GM19463 (cell line): ENCODE data around the gene GLOD5.

Source experiments
- ATAC-seq: cut with Tn5 transposase; IDR thresholded peaks from one replicate; pipeline ENCODE4 v1.9.1; 2021; ENCODE audit warnings: mild to moderate bottlenecking, moderate library complexity; ENCODE audit not compliant: unreplicated experiment

The GLOD5 gene

DNA sequence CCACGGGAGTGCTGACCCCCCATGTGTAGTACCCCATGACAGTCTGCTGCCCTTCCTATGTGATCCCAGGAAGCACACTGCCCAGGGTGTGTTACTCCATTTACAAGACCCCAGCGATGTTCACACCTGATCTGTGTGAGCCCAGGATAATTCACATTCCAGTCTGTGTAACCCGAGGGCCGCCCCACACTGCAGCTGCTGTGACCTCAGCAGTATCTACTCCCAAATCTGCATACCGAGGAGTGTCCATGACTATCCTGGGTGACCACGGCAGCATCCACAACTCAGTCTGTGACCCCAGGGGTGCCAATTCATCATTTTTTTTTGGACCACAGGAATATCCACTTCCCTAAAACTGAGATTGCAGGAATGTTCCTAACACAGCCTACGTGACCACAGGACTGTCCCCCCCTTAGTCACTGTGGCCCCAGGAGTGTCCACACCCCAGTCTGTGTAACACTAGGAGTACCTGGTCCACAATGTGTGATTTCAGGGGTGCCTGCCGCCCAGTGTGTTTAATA is 7.8 kb upstream of the GLOD5 start:
- ATAC-seq, result no peak

DNA sequence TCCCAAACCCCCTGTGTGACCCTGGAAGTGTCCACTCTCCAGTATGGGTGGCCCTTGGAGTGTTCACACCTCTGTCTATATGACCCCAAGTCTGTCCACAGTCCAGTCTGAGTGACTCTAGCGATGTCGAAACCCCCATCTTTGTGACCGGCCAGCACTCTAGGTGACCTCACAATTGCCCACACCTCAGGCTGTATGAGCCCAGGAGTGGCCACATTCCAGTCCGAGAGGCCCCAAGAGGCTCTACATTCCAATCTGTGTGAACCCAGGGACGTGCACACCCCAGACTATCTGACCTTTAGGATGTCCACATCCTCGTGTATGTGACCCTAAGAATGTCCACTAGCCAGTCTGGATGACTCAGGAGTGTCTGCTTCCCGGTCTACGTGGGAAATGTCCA is 7.3 kb upstream of the GLOD5 start:
- no peak for ATAC-seq

DNA sequence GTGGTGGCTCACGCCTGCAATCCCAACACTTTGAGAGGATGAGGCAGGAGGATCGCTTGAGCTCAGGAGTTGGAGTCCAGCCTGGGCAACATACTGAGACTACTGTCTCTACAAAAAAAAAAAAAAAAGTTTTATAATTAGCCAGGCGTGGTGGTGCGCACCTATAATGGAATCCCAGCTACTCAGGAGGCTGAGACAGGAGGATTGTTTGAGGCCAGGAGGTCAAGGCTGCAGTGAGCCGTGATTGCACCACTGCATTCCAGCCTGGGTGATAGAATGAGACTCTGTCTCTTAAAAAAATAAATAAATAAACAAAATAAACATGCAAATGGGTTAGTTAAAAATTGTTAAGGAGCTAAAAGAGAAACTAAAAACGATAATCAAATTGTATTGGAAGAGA is 7.7 kb downstream of the GLOD5 start:
- no peak for ATAC-seq

DNA sequence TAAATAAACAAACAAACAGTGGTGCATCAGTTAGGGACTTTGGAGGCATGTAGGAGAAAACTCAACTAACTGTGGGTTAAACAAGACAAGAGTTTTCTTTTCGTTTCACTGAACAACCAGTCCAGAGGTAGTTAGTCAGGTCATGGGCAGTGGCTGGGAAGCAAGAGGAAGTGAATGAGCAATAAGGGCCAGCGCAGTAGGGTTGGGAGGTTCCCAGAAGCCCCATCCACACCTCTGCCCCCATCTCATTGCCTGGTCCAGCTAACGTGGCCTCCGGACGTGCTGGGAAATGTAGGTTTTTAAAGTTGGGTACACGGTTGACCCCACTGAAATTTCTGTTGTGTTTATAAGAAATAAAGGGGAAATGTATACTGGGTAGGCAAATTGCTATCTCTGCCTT is 8.7 kb downstream of the GLOD5 start:
- no peak for ATAC-seq

DNA sequence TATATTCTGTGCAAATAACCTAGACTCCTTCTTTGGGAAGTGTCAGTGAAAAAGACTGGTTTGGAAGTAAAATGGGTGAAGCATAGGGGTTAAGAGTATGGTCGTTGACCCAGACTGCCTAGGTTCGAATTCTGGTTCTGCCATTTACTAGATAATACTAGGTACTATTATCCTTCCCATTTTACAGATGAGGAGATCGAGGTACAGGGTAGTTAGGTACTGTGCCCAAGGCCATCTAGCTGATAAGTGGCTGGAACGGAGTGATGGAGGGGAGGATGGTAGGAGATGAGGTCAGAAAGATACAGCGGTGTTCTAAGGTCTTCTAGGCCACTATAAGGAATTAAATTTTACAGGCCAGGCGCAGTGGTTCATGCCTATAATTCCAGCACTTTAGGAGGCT is 11.1 kb downstream of the GLOD5 start:
- ATAC-seq, result no peak

DNA sequence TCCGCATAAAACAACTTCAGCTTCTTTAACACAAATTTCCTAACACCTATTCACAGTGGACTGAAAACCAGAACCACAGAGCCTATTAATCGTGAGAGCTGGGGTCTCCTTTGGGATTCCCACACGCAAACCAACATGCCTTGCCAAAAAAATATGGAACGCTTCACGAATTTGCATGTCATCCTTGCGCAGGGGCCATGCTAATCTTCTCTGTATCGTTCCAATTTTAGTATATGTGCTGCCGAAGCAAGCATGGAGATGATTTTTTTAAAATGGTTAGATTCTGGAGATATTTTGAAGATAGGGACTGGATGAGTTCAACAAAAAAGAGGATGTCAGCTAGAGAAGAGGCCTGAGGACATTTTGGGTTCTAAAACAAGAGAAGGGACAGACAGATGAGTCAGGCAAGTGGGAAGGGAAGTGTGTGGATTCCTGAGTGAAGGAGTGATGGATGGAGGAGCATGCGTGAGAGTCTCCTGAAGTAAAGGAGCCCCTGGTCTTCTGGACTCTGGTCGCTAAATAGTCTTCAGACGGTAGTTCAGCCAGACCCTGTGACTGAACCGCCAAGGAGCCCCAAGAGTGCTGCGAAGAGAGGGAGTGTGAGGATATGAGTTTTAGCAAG is 15.4 kb downstream of the GLOD5 start:
- ATAC-seq, result no peak

DNA sequence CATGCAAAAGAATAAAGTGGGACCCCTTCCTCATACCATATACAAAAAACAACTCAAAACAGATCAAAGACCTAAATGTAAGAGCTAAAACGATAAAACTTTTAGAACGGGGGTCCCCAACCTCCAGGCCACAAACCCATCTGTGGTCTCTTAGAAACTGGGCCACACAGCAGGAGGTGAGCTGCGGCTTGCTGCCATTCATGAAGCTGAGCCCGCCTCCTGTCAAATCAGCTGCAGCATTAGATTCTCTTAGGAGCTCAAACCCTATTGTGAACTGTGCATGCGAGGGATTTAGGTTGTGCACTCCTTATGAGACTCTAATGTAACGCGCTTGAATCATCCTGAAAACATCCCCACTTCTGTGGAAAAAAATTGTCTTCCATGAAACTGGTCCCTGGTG is 17.9 kb downstream of the GLOD5 start:
- no peak for ATAC-seq

DNA sequence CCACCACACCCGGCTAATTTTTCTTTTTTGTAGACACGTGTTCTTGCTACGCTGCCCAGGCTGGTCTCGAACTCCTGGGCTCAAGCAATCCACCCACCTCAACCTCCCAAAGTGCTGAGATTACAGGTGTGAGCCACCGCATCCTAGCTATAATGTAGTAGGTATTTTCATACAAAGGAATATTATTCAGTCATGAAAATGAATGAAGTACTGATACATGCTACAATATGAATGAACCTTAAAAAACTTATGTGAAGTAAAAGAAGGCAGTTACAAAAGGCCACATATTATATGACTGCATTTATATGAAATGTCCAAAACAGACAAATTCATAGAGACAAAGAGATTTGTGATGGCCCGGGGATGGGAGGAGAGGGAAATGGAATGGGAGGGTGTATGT is 20.2 kb downstream of the GLOD5 start:
- ATAC-seq, result no peak

DNA sequence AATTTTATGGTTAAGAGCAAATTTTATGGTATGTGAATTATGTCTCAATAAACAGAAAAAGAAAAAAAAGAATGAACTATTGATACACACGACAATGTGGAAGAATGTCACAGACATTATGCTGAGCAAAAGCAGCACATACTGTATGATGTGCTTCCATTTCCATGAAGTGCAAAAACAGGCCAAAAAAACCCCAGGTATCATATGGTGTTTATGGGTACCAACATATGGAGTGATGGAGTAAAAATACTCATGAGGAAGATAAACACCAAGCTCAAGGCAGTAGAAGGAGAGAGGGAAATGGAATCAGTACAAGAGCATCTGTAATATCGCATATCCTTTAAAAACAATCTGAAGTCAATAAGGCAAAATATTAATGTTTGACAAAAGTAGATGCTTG is 20.7 kb downstream of the GLOD5 start:
- ATAC-seq, result no peak

DNA sequence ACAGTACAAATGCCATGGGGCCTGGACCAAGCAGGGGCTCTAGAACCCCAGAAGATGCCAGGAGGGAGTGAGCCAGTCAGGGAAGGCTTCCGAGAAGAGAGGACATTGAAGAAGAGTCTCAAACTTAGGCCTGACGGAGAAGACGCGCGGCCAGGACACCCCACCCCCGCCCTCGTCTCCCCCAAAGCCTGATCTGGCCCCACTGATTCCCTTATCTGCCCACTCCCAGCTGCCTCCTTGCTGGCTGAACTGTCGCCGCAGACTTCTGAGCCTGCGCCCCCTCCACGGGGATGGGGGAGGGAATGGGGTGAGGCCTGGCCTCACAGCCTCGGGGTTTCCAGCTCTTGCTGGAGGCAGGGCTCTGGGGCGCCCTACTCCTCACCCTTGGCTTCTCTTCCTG is 21.2 kb downstream of the GLOD5 start:
- no peak for ATAC-seq

DNA sequence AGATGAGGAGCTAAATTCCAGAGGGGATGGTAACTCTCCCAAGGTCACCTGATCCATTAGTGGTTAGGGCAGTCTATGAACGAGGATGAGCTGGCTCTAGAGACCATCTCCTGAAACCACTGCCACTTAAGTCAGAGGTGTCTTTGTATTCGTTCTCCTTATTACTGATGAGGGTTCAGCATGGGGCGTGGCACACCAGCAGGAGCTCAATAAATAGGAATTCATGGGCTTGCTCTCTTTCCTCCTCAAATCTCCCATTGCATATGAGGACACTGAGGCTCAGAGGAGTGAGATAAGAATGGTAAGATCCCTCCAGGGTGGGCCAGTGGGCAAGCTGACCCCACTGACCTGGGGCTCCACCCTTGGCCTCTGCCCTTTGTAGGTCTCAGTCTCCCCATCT is 23.2 kb downstream of the GLOD5 start:
- no peak for ATAC-seq

DNA sequence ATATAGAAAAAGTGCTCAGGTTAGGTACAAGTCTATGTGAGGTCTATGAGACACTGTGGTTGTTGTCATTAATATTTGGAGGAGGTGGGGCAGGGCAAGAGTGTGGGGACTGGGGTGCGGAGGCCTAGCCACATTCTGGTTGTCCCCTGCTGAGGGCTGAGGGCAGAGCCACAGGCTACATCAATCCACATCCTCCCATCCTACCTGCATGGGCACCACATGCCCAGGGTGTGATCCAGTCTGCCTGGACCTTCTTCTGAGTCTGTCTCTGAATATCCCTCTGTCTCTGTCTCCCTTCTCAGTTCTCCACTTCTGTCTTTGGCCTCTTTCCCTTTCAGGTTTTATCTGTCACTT is 23.6 kb downstream of the GLOD5 start:
- no peak for ATAC-seq

DNA sequence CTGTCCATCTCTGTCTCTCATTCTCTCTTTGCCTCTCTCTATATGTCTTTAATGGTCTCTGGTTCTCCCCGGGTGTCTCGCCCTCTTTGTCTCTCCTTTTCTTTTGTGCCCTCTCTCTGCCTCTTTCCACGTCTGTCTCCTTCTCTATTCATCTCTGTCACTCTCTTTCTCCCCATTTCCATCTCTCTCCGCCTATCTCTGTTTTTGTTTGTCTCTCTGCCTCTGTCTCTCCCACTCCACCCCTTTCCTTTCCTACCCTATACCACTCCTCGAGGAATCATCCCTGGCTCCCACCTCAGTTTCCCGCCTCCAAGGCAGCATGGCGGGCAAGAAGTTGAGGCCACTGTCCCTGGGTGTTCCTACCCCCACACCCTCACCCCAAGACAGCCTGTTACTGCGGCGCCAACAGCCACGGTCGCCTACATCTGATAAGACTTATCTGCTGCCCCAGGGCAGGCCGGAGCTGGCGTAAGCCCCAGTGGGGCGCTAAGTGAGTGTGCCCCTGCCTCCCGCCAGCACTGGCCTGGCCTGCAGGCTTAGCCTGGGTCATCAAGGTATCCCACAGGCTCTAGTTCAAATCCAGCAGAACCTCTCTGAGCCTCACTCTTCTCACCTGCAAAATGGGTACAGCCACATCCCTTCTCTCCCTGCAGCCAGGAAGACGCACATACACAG is 24.1 kb downstream of the GLOD5 start:
- no peak for ATAC-seq

DNA sequence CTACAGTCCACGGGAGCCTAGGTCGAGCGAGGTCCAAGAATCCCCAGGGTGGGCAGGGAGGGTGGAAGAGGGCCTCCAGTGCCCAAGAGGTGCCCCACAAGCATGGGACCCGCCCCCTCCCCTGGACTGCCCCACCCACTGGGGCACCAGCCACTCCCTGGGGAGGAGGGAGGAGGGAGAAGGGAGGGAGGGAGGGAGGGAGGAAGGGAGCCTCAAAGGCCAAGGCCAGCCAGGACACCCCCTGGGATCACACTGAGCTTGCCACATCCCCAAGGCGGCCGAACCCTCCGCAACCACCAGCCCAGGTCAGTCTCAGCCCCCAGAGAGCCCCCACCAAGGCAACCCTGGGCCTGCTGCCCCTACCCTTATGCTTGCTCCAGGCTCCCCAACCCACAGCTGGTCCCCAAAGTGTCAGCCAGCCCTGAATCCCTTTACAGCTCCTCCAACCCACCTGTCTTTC is 24.8 kb downstream of the GLOD5 start, which contains the start of gene GATA1:
Gene GATA1 (plus strand): TSS at position 250 of the 460 bp plus-strand sequence. CDS start 4,520 bp downstream, outside the sequence.
- no peak for ATAC-seq

DNA sequence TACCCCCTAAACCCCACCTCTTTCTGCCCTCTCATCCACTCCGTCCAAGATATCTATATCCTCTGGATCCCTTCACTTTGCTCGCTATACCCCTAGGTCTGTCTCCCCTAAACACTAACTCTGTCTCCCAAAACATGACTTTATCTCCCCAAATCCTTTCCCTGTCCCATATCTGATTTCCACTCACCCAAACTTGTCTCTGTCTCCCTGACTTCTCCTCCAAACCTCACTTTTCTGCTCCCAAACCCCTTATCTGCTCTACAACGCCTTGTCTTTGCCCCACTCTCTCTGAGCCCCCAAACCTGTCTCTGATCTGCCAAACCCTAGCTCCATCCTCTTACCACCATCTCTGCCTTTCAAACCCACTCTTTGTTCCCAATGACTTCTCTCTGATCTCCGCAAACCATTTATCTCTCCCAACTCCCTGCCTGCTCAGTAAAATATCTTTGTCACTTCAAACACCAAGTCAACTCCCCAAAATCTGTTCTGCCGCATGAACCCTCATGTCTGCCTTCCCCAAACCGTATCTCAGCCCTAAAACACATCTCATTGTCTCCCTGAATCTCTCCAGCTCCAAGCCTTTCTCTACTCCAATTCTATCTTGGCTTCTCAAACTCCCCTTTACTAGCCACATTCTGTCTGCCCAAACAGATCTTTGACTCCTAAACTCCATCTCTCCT is 25.4 kb downstream of the GLOD5 start:
- ATAC-seq, result no peak

DNA sequence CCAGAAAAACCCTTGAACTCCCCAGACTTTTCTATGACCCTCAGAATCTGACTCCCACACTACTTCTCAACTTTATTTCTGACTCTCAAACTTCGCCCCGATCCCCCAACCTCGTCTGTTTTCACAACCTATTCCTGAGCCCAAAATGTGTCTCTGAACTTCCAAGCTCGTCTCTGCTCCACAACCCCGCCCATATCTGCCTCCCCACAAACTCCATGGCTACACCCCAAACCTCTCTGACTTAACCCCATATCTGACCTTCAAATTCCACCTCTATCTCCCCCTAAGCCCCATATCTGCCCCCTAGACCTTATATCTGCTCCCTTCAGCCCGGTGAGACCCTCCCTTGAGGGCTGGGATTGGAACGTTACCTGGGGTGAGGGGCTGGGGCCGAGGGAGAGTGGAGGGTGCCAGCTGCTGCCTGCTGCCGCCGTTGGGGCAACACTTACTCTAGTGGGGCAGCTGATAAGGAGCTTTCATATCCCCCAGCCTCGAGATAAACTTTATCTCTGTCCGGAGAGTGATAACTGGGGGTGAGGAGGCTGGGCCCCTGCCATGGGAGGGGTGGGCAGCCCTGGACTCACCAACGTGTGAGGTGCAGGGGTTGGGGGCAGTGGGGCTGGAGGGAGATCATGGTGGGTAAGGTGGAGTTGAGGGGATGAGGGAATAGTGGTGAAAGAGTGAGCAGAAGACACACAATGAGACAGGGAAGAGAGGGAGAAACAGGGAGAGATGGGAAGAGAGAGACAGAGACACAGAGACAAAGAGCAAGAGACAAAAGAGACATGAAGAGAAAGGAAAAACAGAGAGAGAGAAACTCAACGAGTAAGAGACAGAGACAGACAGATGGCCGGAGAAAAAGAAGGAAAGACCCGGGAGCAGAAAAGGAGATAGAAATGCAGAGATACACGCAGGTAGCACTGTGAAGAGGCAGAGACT is 26.2 kb downstream of the GLOD5 start:
- no peak for ATAC-seq

DNA sequence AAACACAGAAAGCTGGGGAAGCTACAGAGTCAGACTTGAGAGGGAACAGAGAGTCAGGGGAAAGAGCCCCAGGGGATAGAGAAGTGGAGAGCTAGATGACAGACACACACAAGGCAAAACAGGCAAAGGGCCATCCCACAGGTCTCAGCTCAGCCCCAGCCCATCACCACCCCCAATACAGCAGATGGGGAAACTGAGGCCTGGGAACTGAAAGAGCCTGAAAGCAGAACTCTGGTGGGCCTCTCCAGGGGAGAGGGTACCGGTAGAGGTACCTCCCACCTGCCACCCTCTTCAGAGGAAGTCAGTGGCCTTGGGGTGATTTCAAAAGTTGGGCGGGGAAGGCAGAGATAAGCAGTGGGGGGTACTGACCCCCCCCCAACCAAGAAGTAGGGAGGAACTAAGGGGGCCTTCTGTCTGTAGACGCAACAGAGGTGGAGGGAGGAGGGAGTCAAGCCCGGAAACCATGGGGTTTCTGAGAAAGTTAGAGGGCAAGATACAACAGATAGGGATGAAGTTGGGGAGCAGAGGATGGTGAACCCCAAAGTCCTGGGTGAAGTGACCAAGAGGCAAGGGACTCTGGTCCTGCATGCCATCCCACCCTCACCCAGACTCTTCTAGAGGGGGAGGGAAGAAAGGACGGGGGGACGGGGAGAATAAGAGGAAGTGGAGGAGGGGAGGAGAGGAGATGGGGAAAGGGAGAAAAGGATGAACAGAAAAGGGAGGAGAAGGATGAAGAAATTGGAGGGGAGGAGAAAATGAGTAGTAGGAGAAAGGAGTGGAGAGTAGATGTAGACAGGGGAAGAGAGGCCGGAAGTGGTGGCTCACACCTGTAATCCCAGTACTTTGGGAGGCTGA is 28.0 kb downstream of the GLOD5 start:
- no peak for ATAC-seq

DNA sequence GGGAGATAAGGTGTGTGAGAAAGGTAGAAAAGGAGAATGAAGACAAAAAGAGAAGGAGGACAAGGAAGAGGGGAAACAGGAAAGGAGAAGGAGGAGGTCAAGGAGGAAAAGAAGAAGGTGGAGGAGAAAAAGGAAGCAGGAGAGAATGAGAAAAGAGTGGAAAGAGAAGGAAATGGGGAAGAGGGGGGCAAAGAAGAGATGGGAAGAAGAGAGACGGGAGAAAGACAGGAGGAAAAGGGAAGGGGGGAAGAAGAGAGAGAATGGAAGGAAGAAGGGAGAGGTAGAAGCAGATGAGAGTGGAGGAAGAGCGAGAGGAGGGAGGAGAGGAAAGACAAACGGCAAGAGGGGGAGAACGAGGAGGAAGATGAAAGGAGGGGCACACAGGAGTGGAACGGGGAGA is 28.9 kb downstream of the GLOD5 start:
- ATAC-seq, result no peak

DNA sequence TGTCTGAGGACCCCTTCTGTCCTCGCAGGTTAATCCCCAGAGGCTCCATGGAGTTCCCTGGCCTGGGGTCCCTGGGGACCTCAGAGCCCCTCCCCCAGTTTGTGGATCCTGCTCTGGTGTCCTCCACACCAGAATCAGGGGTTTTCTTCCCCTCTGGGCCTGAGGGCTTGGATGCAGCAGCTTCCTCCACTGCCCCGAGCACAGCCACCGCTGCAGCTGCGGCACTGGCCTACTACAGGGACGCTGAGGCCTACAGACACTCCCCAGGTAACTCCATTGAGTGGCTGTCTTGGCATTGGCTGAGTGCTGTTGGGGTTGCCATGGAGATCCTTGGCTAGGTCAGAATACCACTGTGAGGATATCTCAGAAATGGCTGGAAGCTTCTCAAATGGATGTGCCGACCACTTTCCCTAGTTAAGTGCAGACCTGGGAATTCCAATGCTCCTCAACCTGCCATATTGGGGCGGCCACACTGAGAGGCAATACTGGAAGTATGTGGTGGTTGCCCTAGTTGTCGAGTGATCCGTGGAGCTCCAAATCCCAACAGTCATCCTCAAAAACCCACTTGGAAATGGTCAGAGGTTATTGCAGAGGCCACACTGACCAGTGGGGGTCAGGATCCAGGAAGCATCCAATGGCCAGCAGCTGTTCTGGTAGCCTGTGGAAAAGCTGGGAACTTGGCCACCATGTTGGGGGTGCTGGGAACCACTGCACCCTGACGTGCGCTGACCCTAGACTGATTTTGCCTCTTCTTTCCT is 29.7 kb downstream of the GLOD5 start:
- no peak for ATAC-seq
